ENCODE measurements around the gene CDCA5.
A peak's percentile ranks its signal among the peaks of the same experiment; 100 is the strongest.

The CDCA5 gene

DNA sequence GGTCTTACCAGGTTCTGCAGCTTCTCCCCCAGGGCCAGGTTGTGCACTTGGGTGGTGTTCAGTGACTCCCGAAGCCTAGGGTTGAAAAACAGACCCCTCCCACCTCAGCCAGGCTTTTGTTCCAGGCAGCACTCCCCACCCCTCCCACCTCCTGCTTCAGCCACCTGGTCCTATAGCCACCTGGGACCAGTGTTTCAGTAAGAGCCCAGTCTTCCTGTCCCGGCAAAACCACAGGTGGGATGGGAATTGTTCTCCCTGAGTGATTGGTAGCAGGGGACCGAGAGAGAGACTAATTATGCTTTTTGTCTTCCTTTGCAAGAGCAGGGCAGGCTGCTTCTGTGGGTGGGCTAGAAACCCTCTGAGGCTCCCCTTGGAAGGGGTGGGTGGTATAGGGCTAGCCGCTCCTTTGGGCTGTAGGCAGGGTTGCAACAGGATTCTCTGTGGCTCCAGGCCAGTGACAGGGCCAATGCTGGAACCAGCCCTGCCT, 17.0 kb downstream of the CDCA5 start:
- no peak for DNase-seq (ENCODE audit: low read depth)
- no peak overlapping the region for H3K4me3 ChIP-seq (ENCODE audit: low read length)
- TF ChIP-seq, protein P1, sequence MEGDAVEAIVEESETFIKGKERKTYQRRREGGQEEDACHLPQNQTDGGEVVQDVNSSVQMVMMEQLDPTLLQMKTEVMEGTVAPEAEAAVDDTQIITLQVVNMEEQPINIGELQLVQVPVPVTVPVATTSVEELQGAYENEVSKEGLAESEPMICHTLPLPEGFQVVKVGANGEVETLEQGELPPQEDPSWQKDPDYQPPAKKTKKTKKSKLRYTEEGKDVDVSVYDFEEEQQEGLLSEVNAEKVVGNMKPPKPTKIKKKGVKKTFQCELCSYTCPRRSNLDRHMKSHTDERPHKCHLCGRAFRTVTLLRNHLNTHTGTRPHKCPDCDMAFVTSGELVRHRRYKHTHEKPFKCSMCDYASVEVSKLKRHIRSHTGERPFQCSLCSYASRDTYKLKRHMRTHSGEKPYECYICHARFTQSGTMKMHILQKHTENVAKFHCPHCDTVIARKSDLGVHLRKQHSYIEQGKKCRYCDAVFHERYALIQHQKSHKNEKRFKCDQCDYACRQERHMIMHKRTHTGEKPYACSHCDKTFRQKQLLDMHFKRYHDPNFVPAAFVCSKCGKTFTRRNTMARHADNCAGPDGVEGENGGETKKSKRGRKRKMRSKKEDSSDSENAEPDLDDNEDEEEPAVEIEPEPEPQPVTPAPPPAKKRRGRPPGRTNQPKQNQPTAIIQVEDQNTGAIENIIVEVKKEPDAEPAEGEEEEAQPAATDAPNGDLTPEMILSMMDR (conservative IDR thresholded peaks at IDR 0.05; ENCODE audit: low read length): no peak

DNA sequence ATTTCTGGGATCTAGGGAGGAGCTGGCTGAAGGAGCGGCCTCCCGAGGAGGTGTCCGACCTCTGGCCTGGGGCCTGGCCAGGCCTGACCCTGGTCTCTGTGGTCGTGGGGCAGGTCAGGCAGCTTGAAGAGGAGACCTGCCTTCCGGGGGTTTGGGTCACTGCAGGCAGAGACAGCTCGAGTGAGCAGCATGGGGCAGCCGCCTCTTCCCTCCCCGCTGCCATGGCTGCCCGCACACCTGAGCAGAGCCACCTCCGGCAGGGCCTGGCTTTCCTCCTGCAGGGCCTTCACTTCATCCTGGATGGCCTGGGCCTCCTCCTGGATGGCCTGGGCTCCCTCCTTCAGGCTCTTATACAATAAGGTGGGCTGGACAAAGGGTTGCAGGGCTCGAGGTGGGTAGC, 17.5 kb downstream of the CDCA5 start:
- no peak overlapping the region for H3K4me3 ChIP-seq (ENCODE audit: low read length)
- DNase-seq (ENCODE audit: low read depth): no peak
- TF ChIP-seq, protein P1 (conservative IDR thresholded peaks at IDR 0.05; ENCODE audit: low read length): no peak

DNA sequence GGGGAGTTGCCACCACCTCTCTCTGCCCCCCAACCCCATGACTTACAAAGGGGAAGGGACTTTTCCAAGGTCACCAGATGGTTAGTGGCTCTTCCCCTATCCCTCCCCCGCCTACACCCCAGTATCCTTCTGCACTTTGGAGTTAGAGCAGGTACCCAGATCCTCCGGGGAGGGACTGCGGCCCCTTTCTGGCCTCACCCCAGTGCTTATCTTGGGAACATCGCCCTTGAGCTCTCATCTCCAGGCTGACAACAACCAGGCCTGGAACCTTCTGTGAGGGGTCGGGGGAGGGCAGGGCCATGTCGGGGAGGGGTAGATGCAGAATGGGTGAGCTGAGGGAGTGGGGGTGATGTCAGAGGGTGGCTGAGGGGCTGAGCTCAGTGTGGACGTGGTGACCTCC, 18.0 kb downstream of the CDCA5 start:
- TF ChIP-seq, protein P1 (conservative IDR thresholded peaks at IDR 0.05; ENCODE audit: low read length): no peak
- no peak for DNase-seq (ENCODE audit: low read depth)

DNA sequence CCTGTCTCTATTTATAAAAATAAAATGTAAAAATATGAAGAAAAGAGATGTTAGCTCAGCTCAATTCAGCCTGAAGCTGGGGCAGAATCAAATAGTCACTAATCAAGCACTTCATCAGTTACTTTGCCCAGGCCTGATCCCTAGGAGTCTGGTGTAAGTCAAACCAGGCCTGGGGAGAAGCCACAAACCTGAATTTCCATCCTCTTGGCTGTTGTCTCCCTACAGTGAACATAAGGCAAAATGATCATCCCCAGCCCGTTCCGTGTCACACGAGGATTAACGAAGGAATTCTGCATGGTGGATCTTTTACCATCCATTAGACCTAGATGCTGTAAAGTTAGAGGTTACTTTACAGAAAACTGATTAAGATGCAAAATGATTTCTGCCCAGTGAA, 19.0 kb downstream of the CDCA5 start:
- DNase-seq (ENCODE audit: low read depth): no peak
- TF ChIP-seq, protein P1 (conservative IDR thresholded peaks at IDR 0.05; ENCODE audit: low read length): no peak
- no peak overlapping the region for H3K4me3 ChIP-seq (ENCODE audit: low read length)

More for the DNA sequence above, 18.0 kb downstream of the CDCA5 start:
- H3K4me3 ChIP-seq (ENCODE audit: low read length): no peak overlapping the region

DNA sequence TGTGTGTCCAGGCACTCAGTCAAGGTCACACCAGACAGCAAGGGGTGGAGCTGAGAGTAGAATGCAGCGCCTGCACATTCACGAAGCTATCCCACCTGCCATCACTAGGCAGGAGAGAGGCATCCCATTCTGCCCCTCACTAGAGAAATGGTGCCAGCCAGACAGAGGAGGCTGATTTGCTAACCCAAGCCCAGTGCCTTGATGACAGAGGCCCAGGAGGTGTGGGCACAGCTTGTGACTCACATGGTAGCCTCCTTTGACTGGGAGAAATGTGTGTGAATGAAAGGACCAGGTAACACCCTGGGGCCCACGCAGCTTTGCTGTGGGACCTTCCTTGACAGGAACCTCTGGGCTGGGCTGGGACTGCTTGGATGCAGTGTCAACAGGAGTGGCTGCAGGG, 20.3 kb downstream of the CDCA5 start:
- no peak overlapping the region for H3K4me3 ChIP-seq (ENCODE audit: low read length)
- no peak for DNase-seq (ENCODE audit: low read depth)
- TF ChIP-seq, protein P1 (conservative IDR thresholded peaks at IDR 0.05; ENCODE audit: low read length): no peak

DNA sequence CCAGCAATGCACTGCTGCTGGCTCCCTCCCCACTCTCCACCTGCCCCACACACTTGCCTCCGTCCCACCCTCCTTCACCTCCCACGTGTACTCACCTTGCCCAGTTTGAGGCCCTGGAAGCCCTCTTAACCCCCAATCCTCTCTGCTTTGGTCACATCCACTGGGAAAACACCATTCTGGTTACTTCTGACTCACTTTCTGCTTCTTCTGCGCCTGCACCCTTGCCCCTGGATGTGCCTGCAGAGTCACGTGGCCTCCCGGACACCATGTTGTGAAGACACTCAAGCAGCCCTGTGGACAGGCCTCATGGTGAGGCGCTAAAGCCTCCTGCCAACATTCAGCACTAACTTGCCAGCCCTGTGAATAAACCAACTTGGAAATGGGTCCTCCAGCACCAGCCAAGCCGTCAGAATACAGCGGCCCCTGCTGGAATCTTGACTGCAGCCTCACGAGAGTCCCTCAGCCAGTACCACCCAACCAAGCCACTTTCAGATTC, 22.9 kb downstream of the CDCA5 start:
- TF ChIP-seq, protein P1 (conservative IDR thresholded peaks at IDR 0.05; ENCODE audit: low read length): peak; percentile 33
- H3K4me3 ChIP-seq (ENCODE audit: low read length): no peak overlapping the region
- no peak for DNase-seq (ENCODE audit: low read depth)

DNA sequence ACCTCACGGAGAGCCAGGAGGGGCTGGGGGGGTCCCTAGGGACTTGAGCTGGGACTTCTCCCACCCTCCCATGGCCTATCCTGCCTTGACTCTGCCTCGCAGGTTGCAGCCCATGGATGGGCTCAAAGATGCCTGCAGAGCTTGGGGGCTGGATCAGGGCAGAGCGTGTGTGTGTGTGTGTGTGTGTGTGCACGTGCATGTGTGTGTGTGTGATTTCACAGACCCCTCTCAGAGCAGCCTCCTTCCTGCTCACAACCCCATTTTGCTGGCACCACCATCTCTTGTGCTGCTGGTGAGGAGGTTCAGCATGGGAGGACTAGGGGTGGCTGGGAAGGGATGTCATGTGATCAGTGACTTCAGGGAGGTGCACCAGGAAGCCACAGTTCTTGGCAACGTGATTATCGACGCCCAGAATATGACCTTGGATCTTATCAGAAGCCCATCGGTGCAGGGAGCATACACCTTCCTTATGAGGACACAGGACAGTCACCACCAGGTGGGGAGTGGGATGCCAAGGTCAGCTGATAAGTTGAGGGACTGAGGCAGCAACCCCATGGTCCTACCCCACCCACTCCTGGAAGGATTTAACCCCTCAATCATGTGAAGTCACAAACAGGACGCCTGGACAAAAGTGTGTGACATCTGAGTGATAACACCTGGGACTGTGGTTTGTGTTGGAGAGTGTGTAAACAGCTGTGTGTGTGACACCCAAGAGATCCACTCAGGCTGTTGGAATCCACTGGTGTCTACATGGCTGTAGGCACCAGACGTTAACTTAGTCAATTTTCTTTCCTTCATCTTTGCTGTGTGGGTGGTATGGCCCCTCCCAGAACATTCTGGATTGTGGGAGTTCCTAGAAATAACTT, 23.6 kb downstream of the CDCA5 start:
- TF ChIP-seq, protein P1 (conservative IDR thresholded peaks at IDR 0.05; ENCODE audit: low read length): no peak
- peak; percentile 16 for DNase-seq (ENCODE audit: low read depth)
- H3K4me3 ChIP-seq (ENCODE audit: low read length): no peak overlapping the region
